ENCODE measurements around the gene AUTS2. TPM values are rescaled to one million over a fixed set of nuclear protein-coding genes. Genes with fewer than 3 reads are reported as not detected.

Gene AUTS2
- polyA plus RNA-seq, 1 donor from 2014 or later, result 97.3 TPM

DNA sequence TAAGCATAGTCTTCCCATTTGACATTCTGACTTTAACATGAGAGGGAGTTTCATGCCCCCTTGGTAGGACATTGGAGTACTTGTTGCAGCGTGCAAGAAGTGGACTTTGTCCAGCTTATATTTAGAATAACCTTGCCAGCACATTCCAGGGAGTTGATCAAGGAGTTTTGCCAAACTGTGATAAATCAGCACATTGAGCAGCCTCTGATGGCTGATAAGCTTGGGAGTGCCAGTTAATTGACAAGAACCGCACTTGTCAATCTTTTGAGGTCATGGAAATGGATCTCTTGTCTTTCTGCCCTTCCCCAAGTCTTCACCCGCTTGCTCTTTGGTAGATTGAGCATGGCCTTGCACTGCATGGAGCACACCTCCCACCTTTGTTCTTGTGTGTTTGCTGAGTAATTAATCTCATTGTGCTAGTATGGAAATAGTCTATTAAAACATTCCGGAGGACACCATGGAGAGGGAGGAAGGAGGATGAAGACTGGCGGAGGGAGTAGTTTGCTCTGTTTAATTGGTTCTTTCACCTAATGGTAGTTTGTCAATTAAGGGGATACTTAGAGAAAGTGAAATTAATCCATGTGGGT lies 865.2 kb downstream of the AUTS2 start:
- TF ChIP-seq POLR2AphosphoS5 (IDR thresholded peaks at IDR 0.05), result no peak
- TF ChIP-seq, protein P1, sequence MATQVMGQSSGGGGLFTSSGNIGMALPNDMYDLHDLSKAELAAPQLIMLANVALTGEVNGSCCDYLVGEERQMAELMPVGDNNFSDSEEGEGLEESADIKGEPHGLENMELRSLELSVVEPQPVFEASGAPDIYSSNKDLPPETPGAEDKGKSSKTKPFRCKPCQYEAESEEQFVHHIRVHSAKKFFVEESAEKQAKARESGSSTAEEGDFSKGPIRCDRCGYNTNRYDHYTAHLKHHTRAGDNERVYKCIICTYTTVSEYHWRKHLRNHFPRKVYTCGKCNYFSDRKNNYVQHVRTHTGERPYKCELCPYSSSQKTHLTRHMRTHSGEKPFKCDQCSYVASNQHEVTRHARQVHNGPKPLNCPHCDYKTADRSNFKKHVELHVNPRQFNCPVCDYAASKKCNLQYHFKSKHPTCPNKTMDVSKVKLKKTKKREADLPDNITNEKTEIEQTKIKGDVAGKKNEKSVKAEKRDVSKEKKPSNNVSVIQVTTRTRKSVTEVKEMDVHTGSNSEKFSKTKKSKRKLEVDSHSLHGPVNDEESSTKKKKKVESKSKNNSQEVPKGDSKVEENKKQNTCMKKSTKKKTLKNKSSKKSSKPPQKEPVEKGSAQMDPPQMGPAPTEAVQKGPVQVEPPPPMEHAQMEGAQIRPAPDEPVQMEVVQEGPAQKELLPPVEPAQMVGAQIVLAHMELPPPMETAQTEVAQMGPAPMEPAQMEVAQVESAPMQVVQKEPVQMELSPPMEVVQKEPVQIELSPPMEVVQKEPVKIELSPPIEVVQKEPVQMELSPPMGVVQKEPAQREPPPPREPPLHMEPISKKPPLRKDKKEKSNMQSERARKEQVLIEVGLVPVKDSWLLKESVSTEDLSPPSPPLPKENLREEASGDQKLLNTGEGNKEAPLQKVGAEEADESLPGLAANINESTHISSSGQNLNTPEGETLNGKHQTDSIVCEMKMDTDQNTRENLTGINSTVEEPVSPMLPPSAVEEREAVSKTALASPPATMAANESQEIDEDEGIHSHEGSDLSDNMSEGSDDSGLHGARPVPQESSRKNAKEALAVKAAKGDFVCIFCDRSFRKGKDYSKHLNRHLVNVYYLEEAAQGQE (IDR thresholded peaks at IDR 0.05; ENCODE audit: borderline replicate concordance), result no peak
- no peak for TF ChIP-seq RAD21 (conservative IDR thresholded peaks at IDR 0.05)
- TF ChIP-seq SMC3 (conservative IDR thresholded peaks at IDR 0.05; ENCODE audit: poor library complexity), result no peak
- no peak for TF ChIP-seq EZH2 (IDR thresholded peaks at IDR 0.05; ENCODE audit: borderline replicate concordance, insufficient read depth, low read length, poor library complexity, severe bottlenecking)
- TF ChIP-seq, protein P2, sequence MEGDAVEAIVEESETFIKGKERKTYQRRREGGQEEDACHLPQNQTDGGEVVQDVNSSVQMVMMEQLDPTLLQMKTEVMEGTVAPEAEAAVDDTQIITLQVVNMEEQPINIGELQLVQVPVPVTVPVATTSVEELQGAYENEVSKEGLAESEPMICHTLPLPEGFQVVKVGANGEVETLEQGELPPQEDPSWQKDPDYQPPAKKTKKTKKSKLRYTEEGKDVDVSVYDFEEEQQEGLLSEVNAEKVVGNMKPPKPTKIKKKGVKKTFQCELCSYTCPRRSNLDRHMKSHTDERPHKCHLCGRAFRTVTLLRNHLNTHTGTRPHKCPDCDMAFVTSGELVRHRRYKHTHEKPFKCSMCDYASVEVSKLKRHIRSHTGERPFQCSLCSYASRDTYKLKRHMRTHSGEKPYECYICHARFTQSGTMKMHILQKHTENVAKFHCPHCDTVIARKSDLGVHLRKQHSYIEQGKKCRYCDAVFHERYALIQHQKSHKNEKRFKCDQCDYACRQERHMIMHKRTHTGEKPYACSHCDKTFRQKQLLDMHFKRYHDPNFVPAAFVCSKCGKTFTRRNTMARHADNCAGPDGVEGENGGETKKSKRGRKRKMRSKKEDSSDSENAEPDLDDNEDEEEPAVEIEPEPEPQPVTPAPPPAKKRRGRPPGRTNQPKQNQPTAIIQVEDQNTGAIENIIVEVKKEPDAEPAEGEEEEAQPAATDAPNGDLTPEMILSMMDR (IDR thresholded peaks at IDR 0.05; ENCODE audit: poor library complexity, severe bottlenecking), result no peak
- no peak for TF ChIP-seq TAF1 (IDR thresholded peaks at IDR 0.05; ENCODE audit: low read depth)
- no peak for TF ChIP-seq MXI1 (conservative IDR thresholded peaks at IDR 0.05; ENCODE audit: poor library complexity, severe bottlenecking)
- TF ChIP-seq EP300 (conservative IDR thresholded peaks at IDR 0.05; ENCODE audit: poor library complexity, severe bottlenecking), result no peak
- Histone ChIP-seq H3F3A (ENCODE audit: insufficient read depth, low read length, poor library complexity, severe bottlenecking) (no peaks in the 10 kb centered on the region), H2AFZ (ENCODE audit: low read depth, low read length) (no peak overlapping the region), H3K9me3 (ENCODE audit: low read length) (no peaks in the 10 kb centered on the region), H3K4me3 (ENCODE audit: low read length) (no peak overlapping the region), H3K27me3 (ENCODE audit: insufficient read depth, low read depth, low read length) (no peaks in the 10 kb centered on the region), H3K9ac (ENCODE audit: low read length) (no peak overlapping the region), H3K9me2 (ENCODE audit: insufficient read depth, low read length) (no peaks in the 10 kb centered on the region), H3K4me2 (ENCODE audit: low read length) (no peak overlapping the region), H3K79me2 (replicated peaks; ENCODE audit: insufficient read depth, low read length) (no peaks in the 10 kb centered on the region), H3K36me3 (ENCODE audit: insufficient read depth, low read length) (no peaks in the 10 kb centered on the region), H4K20me1 (ENCODE audit: insufficient read depth) (no peaks in the 10 kb centered on the region), H3K27ac (ENCODE audit: low read length) (no peak overlapping the region)

DNA sequence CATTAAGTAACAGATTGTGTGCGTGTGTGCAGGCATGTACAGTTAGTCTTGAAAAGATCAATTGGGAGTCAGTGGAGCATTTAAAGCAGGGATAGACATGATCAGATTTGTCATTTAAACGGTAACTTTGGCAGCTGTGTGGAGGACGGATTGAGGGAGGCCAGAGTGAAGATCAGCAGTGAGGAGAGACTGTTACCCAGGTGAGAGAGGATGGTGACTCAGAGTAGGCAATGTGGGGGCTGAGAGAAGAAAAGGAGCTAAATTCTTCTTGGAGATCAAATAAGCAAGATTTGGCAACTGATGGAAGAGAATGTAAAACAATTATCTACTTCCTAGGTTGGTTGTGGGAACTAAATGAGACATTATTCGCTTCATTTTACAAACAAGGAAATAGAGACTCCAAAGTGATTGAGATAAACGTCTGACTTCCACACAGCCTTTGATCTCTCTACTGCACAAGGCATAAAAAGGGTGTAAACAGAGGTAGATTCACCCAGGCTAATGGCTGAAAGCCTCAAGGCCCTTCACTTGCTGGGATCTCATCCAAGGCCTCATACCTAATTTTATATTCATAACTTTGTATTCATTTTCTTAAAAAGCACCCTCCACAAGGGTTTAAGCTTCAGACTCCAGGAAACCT lies 868.6 kb downstream of the AUTS2 start:
- H3K9ac ChIP-seq (ENCODE audit: low read length), result no peak overlapping the region
- H3F3A ChIP-seq (ENCODE audit: insufficient read depth, low read length, poor library complexity, severe bottlenecking), result no peaks in the 10 kb centered on the region
- H3K9me2 ChIP-seq (ENCODE audit: insufficient read depth, low read length), result no peaks in the 10 kb centered on the region
- H3K27ac ChIP-seq (ENCODE audit: low read length), result no peak overlapping the region
- no peaks in the 10 kb centered on the region for H3K9me3 ChIP-seq (ENCODE audit: low read length)
- no peaks in the 10 kb centered on the region for H3K36me3 ChIP-seq (ENCODE audit: insufficient read depth, low read length)
- H3K79me2 ChIP-seq (replicated peaks; ENCODE audit: insufficient read depth, low read length), result no peaks in the 10 kb centered on the region
- H2AFZ ChIP-seq (ENCODE audit: low read depth, low read length), result no peak overlapping the region
- H3K27me3 ChIP-seq (ENCODE audit: insufficient read depth, low read depth, low read length), result no peaks in the 10 kb centered on the region
- TF ChIP-seq, protein P2 (IDR thresholded peaks at IDR 0.05; ENCODE audit: poor library complexity, severe bottlenecking), result no peak
- TF ChIP-seq SMC3 (conservative IDR thresholded peaks at IDR 0.05; ENCODE audit: poor library complexity), result no peak
- no peak for TF ChIP-seq TAF1 (IDR thresholded peaks at IDR 0.05; ENCODE audit: low read depth)
- no peak for TF ChIP-seq EP300 (conservative IDR thresholded peaks at IDR 0.05; ENCODE audit: poor library complexity, severe bottlenecking)
- no peak for TF ChIP-seq MXI1 (conservative IDR thresholded peaks at IDR 0.05; ENCODE audit: poor library complexity, severe bottlenecking)
- no peak for TF ChIP-seq EZH2 (IDR thresholded peaks at IDR 0.05; ENCODE audit: borderline replicate concordance, insufficient read depth, low read length, poor library complexity, severe bottlenecking)
- TF ChIP-seq, protein P1 (IDR thresholded peaks at IDR 0.05; ENCODE audit: borderline replicate concordance), result no peak
- TF ChIP-seq POLR2AphosphoS5 (IDR thresholded peaks at IDR 0.05), result no peak
- TF ChIP-seq RAD21 (conservative IDR thresholded peaks at IDR 0.05), result no peak
- no peak overlapping the region for H3K4me3 ChIP-seq (ENCODE audit: low read length)
- no peak overlapping the region for H3K4me2 ChIP-seq (ENCODE audit: low read length)
- no peaks in the 10 kb centered on the region for H4K20me1 ChIP-seq (ENCODE audit: insufficient read depth)
